Neural cell (in vitro differentiated cells): ENCODE measurements around the gene VKORC1.

ENCODE experiments used
- EP300 ChIP-seq: fragments of 450-650 bp; conservative IDR thresholded peaks from 2 replicates; pipeline ENCODE4 v1.6.1; 2014; ENCODE audit warnings: antibody characterized with exemption, mild to moderate bottlenecking, moderate library complexity; ENCODE audit not compliant: poor library complexity, severe bottlenecking
- EZH2 ChIP-seq: fragments of 200-600, 300-800 bp; shearing (Covaris generic), sonication (generic); IDR thresholded peaks from 2 replicates; pipeline ENCODE4 v1.6.1; 2014; ENCODE audit warnings: antibody characterized with exemption, low read length, borderline replicate concordance, mild to moderate bottlenecking; ENCODE audit not compliant: insufficient read depth, poor library complexity, severe bottlenecking
- MXI1 ChIP-seq: fragments of 450-650 bp; conservative IDR thresholded peaks from 2 replicates; pipeline ENCODE4 v1.6.1; 2014; ENCODE audit warnings: antibody characterized with exemption, mild to moderate bottlenecking; ENCODE audit not compliant: poor library complexity, severe bottlenecking
- POLR2AphosphoS5 ChIP-seq: IDR thresholded peaks from 2 replicates; pipeline ENCODE4 v1.6.1; 2012
- RAD21 ChIP-seq: fragments of 450-650 bp; conservative IDR thresholded peaks from 2 replicates; pipeline ENCODE4 v1.6.1; 2014; ENCODE audit warnings: antibody characterized with exemption, mild to moderate bottlenecking, moderate library complexity
- SMC3 ChIP-seq: fragments of 450-650 bp; conservative IDR thresholded peaks from 2 replicates; pipeline ENCODE4 v1.6.1; 2014; ENCODE audit warnings: antibody characterized with exemption, mild to moderate bottlenecking, moderate library complexity; ENCODE audit not compliant: poor library complexity
- TAF1 ChIP-seq: IDR thresholded peaks from 2 replicates; pipeline ENCODE4 v1.6.1; 2012; ENCODE audit warnings: low read depth
- TF ChIP-seq, protein P1 (sequence below): fragments of 450-650 bp; IDR thresholded peaks from 2 replicates; pipeline ENCODE4 v1.5.1; 2014; ENCODE audit warnings: antibody characterized with exemption, mild to moderate bottlenecking, moderate library complexity; ENCODE audit not compliant: poor library complexity, severe bottlenecking

- TF ChIP-seq, protein P1, sequence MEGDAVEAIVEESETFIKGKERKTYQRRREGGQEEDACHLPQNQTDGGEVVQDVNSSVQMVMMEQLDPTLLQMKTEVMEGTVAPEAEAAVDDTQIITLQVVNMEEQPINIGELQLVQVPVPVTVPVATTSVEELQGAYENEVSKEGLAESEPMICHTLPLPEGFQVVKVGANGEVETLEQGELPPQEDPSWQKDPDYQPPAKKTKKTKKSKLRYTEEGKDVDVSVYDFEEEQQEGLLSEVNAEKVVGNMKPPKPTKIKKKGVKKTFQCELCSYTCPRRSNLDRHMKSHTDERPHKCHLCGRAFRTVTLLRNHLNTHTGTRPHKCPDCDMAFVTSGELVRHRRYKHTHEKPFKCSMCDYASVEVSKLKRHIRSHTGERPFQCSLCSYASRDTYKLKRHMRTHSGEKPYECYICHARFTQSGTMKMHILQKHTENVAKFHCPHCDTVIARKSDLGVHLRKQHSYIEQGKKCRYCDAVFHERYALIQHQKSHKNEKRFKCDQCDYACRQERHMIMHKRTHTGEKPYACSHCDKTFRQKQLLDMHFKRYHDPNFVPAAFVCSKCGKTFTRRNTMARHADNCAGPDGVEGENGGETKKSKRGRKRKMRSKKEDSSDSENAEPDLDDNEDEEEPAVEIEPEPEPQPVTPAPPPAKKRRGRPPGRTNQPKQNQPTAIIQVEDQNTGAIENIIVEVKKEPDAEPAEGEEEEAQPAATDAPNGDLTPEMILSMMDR, result no peak
- TF ChIP-seq EP300 (no peak), MXI1 (no peak), TAF1 (no peak), RAD21 (no peak), POLR2AphosphoS5 (no peak), EZH2 (no peak), SMC3 (no peak)
Measured at GRCh38 chr16:31087481-31087880, 7.1 kb downstream of the VKORC1 start.
